ENCODE measurements around the gene SGSH. TPM values are rescaled to one million over a fixed set of nuclear protein-coding genes. Genes with fewer than 3 reads are reported as not detected.

The SGSH gene
- total RNA-seq, 1 donor from 2014 or later, result 29.8 TPM

DNA sequence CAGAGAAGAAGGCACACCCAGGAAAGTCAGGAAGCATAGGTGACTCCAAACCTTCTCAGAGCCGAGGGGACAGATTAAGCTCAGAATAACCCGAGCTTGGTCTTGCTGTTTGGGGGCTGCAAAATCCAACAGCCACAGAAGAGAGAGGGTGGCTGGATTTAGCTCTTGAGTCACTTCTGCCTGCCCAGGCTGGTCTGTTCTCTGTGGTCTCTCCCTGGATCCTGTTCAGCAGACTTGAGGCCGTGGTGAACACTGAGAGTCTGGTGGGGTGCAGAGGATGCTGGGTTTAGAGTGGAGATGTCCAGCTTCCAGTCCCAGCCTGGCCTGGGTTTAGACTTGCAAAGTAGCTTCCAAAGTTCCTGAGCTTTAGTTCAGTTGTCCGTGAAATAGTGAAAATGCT lies 8.9 kb upstream of the SGSH start:
- intact Hi-C loops (cut with micrococcal nuclease), result no loop called here

DNA sequence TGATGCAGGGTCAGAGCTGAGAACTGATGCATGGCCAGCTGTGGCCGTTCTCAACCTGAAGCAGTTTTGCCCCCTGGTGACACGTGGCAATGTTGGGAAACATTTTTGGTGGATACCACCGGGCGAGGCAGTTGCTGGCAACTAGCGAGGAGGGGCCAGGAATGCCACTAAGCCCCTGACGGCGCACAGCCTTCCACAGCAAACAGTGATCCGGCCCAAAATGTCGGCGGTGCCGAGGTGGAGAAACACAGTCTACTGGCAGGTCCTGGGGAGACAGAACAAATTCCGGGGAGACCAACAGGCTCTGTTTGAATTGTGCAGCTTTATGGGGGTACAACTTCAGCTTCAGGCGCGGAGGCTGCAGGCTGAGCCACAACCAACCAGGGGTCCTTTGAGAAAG lies 8.3 kb upstream of the SGSH start:
- intact Hi-C loops (cut with micrococcal nuclease), result no loop called here

DNA sequence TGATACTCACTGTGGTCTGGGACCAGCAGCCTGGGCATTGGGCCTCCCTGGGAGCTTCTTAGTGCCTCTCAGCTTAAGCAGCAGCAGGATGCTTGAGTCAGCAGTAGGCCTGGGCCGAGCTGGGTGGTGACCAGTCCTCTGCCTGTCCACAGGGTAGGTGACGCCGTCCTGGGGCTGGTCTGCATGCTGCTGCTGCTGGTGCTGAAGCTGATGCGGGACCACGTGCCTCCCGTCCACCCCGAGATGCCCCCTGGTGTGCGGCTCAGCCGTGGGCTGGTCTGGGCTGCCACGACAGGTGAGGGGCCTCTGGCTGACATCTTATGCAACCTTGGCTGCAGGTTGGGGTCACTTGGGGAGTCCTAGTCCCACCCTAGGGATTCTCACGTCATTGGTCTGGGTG lies 7.5 kb upstream of the SGSH start:
- intact Hi-C loops (cut with micrococcal nuclease), result no loop called here

DNA sequence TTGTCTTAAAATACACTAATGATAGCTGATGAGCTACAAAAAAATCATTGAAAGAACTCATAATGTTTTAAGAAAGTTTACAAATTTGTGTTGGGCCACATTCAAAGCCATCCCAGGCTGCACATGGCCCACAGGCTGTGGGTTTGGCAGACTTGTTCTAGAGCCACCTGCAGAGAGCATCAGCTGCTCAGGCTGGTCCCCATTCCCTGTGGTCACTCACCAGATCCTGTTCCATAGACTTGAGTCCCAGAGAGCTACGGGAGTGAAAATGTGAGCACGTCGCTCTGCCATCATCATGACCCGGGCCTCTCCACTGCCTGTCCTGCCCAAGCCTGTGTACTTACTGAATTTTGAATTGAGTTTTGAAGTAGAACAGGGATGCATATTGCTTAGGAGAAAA lies 7.0 kb upstream of the SGSH start:
- intact Hi-C loops (cut with micrococcal nuclease), result no loop called here

DNA sequence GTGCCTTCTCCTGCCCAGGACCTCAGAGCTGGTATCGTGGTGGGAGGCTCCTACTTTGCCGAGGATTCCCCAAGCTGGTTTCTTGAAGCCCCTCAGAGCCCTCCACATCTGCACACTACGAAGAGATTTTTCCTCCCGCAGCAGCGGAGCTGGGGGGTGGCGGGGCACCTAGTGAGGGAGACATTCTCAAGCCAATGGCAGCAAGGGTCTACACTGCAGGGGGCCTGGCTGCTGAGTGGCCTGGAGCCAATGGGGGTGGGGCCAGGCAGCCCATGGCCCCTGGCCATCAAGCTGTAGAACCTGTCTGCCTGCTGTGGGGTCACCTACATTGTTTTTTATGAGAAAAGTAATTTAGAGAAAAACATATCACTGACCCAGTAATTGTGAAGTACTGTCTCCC lies 5.1 kb upstream of the SGSH start:
- intact Hi-C loops (cut with micrococcal nuclease), result no loop called here

DNA sequence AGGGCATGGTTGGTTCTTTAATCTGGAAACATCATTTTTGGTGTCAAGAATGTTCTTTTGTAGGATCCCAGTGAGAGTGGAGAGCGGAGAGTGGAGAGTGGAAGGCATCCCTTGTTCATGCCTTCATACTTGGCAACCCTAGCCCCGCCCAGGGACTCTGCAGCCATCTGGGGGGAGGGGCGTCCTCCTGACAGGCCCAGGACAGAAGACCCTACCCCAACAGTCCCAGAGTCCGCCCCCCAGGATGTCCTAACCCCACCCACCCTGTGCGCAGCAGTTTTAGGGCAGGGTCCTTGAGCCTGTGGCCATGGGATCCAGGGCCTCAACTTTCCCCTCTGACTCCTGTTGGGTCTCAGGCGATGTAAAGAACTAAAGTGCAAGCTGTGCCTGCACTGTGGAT lies 4.5 kb upstream of the SGSH start:
- intact Hi-C loops (cut with micrococcal nuclease), result no loop called here

DNA sequence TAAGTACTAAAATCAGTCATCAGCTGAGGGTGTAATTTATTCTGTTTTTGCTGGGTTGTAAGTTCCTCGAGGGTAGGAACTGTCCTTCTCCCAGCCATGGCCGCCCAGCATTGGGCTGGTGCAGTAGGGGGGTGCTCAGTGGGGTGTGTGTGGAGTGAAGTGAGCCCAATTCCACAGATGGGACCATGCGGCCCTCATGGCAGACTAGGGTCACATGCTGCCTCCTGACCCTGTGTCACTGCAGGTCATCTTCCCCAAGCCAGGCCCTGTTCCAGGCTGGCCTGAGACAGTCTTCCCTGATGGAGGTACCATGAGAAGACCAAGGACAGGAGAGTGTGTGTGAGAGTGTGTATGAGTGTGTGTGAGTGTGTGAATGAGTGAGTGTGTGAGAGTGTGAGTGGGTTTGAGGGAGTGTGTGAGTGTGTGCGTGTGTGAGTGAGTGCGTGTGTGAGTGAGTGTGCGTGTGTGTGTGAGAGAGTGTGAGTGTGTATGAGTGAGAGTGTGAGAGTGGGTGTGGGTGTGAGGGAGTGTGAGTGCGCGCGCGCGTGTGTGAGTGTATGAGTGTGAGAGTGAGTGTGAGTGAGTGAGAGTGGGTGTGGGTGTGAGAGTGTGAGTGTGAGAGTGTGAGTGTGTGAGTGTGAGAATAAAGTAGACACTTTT lies 3.8 kb upstream of the SGSH start:
- intact Hi-C loops (cut with micrococcal nuclease), result no loop called here

DNA sequence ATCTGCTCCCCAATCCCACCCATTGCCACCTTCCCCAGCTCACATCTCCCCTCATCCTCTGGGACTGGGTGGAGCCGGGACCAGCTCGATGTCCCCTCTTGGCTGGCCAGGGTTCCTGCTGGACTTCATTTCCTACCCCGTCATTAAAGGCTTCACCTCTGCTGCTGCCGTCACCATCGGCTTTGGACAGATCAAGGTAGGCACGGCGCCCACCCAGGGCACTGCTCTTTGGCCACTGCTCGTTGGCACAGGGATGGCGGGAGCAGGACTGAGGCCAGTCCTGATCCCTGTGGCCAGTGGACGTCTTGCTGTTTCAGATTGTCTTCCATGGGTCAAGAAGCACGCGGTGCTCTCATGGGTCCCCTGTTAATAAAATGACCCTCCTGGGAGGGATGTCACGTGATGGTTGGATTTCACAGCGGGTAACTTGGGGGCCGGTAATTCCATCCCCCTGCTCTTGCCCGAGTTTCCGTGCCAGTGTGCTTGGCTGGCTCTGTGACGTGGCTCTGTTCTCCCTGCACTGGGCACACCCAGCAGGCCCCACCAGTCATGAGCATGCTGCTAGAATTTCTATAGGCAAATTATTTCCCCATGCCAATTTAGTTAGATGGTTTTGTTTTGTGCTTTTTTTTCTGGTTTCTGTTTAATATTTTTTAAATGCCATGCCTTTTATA lies 3.1 kb upstream of the SGSH start:
- intact Hi-C loops (cut with micrococcal nuclease), result no loop called here

DNA sequence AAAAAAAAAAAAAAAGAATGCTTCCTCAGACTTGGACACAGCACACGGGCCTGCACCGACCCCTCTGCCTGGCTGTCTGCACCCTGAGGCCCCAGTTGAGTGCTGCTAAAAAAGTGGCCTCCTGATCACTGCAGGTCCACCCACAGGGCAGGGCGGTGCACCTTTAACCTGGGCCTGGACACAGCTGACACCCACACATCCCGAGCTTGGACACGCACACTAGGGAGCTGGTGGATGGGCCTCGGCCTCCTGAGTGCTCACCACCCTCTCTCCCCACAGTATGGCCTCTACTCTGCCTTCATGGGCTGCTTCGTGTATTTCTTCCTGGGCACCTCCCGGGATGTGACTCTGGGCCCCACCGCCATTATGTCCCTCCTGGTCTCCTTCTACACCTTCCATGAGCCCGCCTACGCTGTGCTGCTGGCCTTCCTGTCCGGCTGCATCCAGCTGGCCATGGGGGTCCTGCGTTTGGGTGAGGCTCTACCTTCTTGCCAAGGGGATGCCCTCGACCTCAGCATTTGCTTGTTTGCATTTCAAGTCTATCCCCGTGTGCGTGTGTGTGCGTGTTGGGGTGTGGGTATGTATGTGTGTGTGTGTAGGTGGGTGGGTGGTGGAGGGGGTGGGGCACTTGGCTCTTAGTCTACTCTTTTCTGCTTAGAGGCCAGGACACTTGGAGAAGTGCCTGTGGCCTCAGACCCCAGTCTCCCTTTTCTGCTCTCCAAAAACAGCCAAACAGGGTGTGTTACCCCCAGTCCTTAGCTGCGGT lies 2.4 kb upstream of the SGSH start:
- intact Hi-C loops (cut with micrococcal nuclease), result no loop called here

DNA sequence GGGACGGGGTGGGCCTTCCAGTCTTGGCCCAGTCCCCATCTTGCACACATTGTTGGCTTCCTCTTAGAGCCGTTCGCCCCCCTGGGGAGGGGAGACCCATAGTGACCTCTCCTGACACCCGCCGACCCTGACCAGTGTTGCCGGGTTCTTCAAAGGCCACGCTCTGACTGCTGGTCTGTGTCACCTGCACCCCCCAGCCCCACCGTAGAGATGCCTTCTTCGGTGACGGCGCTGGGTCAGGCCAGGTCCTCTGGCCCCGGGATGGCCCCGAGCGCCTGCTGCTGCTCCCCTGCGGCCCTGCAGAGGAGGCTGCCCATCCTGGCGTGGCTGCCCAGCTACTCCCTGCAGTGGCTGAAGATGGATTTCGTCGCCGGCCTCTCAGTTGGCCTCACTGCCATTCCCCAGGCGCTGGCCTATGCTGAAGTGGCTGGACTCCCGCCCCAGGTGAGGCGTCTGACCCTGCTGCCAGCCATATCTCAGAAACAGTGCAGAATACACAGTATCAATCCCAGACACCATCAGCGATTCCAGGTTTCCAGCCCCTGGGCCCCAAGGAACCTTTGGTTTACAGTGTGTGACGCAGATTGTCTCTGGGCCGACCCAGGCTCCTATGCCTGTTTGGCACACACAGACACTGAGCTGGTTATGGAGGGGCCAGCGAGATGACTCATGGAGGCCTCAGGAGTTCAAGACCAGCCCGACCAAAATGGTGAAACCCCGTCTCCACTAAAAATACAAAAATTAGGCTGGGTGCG lies 1.4 kb upstream of the SGSH start:
- intact Hi-C loops (cut with micrococcal nuclease), result no loop called here

DNA sequence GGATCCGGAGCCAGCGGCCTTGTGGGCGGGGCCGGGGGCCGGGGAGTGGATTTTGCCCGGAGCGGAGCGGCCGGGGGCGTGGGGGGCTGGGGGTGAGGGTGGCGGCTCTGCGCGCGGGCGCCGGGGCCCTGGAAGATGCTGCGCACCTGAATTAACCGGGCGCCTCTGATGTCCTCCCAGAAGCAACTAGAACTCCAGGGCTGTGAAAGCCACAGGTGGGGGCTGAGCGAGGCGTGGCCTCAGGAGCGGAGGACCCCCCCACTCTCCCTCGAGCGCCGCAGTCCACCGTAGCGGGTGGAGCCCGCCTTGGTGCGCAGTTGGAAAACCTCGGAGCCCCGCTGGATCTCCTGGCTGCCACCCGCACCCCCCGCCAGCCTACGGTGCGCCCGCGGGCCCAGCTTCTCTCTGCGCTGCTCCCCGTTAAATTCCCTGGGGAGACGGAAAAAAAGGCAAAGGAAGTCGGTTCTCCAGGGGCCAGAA lies 643 bp upstream of the SGSH start:
- intact Hi-C loops (cut with micrococcal nuclease), result no loop called here

DNA sequence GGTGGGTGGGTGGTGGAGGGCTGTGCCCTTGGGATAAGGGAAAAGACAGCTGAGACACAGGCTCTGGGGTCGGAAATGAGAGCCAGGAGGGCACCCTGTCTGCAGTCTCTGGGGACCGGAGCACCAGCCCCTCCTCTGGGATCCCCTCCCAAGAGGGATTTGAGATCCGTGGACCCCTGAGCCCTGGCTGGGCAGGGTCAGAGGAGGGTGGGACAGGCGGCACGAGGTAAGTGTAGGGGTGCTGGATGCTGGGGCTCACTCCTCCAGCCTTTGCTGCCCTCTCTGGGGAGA lies 425 bp downstream of the SGSH start:
- intact Hi-C loops (cut with micrococcal nuclease), result loop anchor here (1.0 kb wide), 3 partner anchors 35 to 72 kb away; partner anchors contain the start of gene EIF4A3

DNA sequence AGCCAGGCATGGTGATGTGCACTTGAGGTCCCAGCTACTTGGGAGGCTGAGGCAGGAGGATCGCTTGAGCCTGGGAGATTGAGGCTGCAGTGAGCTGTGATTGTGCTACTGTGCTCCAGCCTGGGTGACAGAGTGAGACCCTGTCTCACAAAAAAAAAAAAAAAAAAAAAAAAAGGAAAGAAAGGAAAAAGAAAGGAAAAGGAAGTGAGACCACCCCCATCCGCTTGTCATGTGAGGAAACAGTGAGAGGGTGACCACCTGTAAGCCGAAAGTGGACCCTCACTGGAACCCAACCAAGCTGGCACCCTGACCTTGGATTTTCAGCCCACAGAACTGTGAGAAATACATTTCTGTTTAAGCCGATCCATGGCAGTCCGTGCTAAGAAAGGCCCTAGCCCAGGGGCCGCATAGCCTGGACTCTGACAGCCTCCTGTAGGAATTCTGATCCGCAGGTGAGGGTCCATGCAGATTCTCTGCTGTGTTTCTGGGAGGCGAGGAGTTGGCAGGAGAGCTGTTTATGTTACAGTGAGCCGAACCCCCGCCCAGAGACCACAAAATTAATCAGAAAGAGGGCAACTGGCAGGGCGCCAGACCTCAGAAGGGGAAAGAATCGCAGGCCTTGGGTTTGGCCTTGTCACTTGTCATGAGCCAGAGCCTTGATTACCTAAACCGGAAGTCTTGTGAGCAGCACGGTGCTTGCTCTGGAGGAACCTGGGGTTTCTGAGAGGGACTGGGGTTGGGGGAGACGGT lies 945 bp downstream of the SGSH start:
- intact Hi-C loops (cut with micrococcal nuclease), result loop anchor here (1.0 kb wide), 3 partner anchors 35 to 72 kb away; partner anchors contain the start of gene EIF4A3

DNA sequence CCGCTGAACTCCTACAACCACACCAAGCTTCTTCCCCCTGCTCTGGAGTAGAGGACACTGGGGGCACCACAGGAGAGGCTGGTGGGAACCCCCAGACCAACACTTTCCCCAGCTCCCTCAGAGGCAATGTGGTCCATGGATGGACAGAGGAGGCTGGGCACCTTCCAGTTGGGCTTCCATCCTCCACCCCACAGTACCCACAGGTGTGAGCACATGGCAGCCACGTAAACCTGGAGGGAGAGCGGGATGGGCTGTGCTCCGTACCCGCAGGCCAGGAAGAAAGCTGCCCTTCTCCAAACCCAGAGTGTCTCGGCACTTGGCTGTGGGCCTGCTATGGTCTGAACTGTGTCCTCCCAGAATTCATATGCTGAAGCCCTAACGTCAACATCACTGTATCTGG lies 1.7 kb downstream of the SGSH start:
- intact Hi-C loops (cut with micrococcal nuclease), result no loop called here

DNA sequence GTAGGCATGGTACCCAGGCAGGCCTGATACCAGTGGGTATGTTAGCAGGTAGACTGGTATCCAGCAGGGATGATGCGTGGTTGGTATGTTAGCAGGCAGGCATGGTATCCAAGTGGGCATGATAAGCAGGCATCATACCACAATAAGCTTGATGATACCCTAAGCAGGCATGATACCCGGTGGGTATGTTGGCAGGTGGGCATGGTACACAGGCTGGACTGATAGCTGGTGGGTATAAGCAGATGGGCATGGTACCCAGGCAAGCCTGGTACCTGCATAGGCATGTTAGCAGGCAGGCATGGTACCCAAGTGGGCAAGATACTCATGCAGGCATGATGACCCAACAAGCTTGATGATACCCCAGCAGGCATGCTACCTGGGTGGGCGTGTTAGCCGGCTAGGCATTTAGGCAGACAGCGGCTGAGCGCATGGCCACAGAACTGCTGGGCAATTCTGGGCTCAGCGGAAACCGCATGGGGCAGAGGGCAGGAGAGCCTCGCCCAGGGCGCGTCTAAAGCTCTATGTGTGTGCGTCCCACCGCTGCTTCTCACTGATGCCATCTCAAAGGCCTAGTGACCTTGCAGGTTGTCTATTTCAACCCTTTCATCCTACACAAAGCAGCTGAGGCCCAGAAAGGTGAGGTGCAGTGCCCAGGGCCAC lies 2.3 kb downstream of the SGSH start:
- intact Hi-C loops (cut with micrococcal nuclease), result no loop called here

DNA sequence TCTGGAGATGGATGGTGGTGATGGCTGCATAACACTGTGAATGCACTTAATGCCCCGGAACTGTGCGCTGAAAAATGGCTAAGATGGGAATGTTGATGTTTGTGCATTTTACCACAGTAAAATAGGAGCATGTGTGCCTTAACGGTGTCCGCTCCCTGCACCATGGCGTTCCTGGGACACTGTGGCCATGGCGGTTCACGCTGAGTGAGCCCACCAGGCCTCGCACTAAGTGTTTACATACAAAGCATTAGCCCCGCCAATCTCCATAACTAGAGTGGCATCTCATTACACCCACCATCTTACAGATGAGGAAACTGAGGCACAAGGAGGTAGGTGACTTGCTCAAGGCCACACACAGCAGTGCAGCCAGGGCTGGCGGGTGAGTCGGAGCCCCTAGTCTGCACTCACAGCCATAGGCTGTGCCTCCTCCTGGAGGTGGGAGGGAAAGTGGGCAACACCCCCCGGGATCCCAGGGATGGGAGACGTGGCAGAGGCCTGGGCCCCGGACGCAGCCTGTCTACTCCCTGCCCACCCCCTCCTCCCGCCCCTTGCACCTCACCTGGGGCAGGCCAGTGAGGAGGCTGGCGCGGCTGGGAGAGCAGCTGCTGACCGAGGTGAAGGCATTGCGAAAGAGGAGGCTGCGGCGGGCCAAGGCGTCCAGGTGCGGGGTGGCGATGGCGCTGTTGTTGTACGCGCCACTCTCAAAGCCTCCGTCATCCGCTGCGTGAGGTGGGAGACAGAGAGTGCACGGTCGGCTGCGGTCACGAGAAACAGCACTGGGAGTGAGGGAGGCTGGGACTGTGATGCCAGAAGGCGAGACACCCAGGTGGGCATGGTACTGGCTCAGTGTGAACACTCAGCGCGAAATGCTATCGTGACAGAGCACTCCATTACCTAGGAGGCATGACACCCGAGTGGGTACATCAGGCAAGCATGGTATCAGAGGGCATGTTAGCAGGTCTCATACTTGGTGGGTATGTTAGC lies 3.4 kb downstream of the SGSH start:
- intact Hi-C loops (cut with micrococcal nuclease), result no loop called here

DNA sequence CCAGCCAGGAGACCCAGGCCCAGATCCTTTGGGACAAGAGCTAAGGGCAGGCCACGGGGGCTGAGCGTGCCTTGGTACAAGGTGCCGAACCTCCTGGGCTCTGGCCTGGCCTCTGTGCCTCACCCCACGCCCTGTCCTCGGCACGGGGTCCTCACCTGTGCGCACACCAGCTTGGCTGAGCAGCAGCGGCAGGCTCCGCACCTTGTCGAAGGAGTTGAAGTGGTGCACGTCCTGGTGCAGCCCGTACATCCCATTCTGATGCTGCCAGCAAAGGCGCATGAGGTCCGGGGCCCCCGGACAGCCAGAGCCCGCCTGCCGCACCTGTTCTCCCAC lies 5.3 kb downstream of the SGSH start:
- intact Hi-C loops (cut with micrococcal nuclease), result no loop called here

DNA sequence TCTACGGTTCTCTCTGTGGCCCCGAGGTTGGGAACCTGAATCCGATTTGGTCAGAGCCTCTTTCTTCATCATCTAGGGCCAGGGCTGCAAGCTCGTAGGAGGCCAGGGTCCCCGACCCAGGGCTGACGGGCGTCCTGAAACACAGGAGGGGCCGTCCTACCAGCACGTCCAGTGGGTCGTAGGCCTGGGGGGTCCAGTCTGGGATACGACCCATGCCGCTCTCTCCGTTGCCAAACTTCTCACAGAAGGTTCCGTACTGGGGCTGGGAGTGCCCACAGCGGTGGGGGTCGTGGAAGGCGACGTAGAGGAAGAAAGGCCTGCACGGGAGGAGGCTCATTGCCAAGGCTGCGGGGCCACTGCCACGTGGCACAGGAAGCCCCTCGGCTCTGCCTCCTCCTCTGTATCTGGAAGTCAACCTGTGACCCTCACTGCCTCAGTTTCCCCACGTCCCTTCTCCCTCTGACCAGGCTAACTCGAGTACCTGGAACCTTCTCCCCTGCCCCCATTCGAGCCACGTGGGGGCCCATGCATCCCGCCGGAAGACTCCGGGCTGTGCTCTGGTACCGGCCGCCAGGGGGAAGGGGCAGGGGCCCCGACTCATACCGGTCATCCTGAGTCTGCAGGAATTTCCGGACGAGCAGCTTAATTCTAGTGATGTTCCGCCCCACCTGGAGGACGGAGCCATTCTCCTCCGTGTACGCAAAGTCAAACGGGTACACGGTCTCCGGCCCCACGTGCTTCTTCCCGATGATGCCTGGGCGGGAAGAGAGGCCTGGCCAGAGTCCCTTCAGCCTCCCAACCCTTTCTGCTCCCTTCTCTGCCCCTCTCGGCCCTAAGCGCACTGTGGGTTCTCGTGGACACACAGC lies 5.9 kb downstream of the SGSH start:
- intact Hi-C loops (cut with micrococcal nuclease), result no loop called here

DNA sequence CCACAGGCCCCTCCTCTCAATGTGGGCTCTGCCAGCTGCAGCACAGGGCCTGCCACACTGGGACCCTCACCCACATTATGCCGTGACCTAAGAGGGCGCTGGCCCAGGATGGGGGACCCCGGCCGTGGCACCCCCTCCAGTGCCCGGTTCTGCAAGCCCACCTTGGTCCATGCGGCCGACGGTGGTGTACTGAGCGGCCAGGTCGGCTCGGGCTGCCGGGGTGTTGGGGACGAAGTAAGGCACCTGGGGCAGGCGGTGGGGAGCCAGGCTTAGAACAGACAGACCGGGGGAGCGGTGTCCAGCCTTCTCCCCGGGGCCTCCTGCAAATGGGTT lies 6.5 kb downstream of the SGSH start:
- intact Hi-C loops (cut with micrococcal nuclease), result no loop called here

Data from T-helper 1 cell treated with Interleukin-12 subunit alpha and Interleukin-12 subunit beta and Interleukin-4 antibody, amounts not matched to agents 30 ng/mL and 1 ng/mL, for 36 hours (primary cell).